HG03460 (cell line): ENCODE results near the gene PLBD2.

ENCODE experiments used
- ATAC-seq: cut with Tn5 transposase; IDR thresholded peaks from one replicate; pipeline ENCODE4 v1.9.1; 2021; ENCODE audit not compliant: unreplicated experiment

PLBD2 gene

DNA sequence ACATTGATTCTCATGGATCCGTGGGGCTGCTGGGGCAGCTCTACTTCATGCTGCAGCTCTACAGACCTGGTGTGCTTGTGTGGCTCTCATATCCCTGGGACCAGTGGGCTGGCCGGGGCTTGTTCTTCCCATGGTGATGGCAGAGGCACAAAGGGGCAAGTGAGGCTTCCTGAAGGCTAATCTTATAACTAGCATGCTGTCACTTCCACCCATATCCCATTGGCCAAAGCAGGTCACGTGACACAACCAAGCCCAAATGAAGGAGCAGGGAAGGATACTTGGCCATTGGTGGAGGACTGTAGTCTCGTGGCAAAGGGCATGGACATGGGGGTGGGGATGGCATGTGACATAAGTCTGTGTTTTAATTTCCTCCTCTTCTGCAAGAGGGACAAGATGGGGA, 9.9 kb downstream of the PLBD2 start:
- ATAC-seq, result no peak

DNA sequence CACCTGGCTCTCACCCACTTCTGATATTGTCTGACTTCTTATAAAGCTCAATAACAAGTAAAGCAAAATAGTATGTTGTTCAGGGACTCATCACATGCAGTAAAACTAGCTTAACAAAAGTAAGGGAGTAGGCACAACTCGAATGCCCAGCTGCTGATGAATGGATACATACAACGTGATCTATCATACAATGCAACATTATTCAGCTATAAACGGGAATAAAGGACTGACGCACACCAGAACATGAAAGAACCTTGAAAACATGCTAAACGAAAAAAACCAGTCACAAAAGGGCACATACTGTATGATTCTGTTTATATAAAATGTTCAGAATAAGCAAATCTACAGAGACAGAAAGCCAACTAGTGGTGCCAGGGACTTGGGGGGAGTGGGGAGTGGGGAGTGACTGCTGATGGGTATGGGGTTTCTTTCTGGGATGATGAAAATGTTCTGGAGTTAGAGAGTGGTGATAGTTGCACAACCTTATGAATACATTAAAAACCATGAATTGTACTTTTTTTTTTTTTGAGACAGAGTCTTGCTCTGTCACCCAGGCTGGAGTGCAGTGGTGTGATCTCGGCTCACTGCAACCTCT, 11.1 kb downstream of the PLBD2 start:
- ATAC-seq, result no peak

DNA sequence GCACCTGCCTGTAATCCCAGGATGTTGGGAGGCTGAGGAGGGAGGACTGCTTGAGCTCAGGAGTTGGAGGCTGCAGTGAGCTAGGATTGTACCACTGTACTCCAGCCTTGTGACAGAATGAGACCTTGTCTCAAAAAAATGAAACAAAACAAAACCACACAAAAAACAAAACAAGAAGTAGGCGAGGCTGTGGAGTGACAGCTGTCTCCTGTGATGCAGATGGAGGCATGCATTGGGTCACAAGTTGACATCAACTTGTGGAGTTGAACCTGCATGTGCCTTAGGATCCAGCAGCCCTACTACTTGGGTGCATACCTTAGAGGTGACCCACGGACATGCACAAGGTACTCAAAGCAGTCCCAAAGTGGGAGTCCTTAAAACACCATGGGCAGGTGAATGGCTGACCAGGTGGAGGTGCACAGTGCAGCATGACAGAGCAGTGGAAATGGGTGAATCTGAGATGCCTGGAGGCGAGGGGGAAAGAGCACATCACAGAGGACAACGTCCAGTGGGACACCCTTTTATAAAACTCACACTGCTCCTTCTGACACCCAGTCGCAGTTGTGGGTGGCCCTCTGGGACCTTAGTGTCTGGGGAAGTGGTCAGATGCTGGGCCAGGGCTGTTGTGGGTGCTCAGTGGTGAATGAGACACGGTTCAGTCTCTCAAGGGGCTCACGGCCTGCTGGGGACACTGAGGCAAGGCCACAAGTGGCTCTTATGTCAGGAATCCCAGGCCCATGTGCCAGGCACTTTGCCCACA, 12.7 kb downstream of the PLBD2 start:
- ATAC-seq, result no peak

DNA sequence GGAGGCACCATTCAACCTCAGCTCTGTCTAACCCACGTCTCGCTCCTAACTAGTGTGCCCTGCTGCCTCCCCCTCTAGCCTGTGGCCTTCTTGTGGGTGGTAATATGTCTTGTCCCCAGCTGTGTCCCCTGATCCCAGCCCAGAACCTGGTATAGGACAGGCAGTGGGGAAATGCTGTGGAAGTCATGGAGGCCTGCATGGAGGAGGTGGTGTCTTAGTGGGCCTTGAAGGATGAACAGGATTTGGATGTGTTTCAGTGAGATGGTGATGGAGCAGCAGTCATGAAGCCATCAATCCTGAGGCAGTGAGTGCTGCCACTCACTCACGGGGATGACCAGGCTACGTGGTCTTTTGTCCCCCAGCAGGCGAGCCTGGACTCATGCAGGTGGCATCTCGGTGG, 13.4 kb downstream of the PLBD2 start:
- ATAC-seq, result no peak

GRCh38 chr12:113372371-113372770, 14.0 kb downstream of the PLBD2 start:
- ATAC-seq, result no peak

DNA sequence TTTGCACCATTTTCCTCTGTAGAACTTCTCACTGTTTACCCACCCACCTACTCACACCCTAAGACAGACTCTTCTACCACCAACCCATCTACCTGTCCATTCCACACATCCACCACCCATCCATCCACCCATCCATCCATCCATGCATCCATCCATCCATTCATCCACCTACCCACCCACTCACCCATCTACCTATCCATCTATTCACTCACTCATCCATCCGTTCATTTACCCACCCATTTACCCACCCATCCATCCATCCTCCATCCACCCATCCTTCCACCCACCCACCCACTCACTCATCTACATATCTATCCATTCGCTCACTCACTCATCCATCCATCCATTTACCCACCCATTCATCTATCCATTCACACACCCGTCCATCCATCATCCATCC, 15.1 kb downstream of the PLBD2 start:
- no peak for ATAC-seq

- ATAC-seq, result no peak
Observed at GRCh38 chr12:113373969-113374368, 15.6 kb downstream of the PLBD2 start.

DNA sequence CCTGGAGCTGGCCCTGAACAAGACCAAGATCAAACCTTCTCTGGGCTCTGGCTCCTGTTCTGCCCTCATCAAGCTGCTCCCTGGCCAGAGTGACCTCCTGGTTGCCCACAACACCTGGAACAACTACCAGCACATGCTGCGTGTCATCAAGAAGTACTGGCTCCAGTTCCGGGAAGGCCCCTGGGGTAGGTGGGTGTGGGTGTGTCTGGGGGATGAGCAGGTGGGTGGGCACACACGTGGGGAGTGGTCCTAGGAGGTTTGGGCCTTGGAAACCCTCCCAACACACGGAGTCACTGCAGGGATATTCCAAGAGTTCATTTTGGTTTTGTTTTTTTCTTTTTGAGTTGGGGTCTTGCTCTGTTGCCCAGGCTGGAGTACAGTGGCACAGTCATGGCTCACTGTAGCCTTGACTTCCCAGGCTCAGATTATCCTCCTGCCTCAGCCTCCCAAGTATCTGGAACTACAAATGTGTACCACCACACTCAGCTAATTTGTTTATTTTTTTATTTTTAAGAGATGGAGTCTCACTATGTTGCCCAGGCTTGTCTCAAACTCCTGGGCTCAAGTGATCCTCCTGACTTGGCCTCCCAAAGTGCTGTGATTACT, 16.5 kb downstream of the PLBD2 start:
- ATAC-seq, result no peak

DNA sequence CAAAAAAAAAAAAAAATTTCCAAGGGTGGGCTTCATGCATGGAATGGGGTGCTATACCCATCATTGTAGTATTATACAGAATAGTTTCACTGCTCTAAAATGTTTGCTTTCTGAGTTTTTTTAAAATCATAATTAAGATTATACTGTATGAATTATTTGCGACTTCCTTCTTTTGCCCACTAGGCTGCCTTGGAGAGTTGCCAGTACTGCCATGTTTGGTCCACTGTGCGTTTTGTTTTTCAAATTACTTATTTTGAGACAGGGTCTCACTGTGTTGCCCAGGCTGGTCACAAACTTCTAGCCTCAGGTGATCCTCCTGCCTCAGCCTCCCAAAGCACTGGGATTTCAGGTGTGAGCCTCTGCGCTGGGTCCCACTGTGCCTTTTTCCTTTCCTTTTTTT, 19.9 kb downstream of the PLBD2 start:
- no peak for ATAC-seq

DNA sequence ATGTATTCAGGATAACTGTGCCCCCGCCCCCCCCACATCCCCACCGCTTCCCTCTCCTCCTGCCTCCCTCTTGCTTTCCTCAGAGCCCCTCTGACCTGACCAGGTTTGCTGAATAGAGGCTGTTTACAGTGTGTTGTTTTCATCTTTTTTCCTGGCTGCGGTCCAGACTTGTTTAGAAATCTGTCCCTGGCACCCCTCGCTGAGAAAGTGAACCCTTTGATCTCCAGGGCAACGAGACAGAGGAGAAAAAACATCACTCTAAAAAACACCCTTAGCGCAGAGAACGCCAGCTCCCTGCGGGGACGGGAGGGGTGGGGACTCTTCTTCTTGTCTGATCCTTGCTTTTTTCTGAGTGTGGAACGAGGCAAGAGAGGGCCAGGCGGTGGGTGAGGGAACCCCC, 22.8 kb downstream of the PLBD2 start:
- ATAC-seq, result no peak

- no peak for ATAC-seq
Observed at GRCh38 chr12:113382206-113382605, 23.8 kb downstream of the PLBD2 start.

GRCh38 chr12:113384778-113385177, 26.4 kb downstream of the PLBD2 start:
- ATAC-seq, result no peak

DNA sequence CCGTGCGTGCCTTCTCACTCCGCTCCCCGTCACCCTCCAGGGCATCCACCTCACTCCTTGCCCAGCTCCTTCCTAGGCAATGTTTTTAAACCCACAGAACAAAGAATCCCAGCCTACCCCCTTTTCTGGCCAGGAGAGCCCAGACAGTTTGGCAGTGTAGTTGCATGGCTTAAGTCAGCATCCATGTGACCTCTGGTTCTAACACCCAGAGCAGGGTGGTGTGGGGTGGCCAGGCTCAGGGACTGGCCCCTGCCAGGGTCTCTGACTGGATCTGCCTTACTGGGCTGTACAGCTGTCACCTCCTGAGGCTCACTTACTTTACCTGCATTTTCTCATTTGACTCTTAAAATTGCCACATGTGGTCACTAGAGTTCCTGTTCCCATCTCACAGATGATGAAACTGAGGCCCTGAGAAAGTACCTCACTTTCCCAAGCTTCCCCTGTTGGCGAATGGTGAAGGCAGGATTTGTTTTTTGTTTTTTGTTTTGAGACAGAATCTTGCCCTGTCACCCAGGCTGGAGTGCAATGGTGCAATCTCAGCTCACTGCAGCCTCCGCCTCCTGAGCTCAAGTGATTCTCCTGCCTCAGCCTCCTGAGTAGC, 27.0 kb downstream of the PLBD2 start:
- no peak for ATAC-seq

- ATAC-seq, result no peak
Observed at GRCh38 chr12:113386866-113387566, 28.6 kb downstream of the PLBD2 start.

DNA sequence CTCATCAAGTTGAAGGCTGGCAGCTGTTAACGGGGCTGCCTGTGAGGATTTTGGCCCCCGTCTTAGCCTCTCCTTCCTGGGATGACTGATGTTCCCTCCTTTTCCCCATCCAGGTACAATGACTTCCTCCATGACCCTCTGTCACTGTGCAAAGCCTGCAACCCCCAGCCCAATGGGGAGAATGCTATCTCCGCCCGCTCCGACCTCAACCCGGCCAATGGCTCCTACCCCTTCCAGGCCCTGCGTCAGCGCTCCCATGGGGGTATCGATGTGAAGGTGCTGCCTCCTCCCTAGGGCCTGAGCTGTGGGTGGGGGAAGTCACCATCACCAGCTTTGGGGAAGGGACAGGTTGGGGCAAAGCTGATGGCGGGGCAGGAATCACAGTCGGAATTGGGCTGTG, 29.2 kb downstream of the PLBD2 start:
- ATAC-seq, result no peak

GRCh38 chr12:113388351-113388750, 30.0 kb downstream of the PLBD2 start:
- no peak for ATAC-seq

- ATAC-seq, result no peak
Observed at GRCh38 chr12:113390064-113391043, 32.0 kb downstream of the PLBD2 start.

DNA sequence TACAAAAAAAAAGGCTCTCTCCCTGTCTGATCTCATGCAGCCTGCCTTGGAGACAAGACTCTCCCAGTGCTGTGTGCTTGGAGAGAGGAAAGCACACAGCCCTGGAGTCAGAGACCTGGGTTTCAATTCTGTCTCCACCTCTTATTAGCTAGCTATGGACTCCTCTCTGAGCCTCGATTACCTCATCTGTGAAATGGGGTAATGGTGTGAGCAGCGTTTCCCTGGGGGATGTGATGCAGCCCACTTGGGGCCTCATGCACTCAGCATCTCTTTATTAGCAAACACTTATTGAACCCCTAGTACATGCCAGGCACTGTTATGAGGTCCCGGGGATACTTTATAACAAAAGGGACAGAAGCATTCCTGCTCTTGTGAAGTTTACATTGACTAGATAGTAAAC, 32.8 kb downstream of the PLBD2 start:
- ATAC-seq, result no peak

- ATAC-seq, result no peak
Observed at GRCh38 chr12:113391650-113392337, 33.4 kb downstream of the PLBD2 start.

DNA sequence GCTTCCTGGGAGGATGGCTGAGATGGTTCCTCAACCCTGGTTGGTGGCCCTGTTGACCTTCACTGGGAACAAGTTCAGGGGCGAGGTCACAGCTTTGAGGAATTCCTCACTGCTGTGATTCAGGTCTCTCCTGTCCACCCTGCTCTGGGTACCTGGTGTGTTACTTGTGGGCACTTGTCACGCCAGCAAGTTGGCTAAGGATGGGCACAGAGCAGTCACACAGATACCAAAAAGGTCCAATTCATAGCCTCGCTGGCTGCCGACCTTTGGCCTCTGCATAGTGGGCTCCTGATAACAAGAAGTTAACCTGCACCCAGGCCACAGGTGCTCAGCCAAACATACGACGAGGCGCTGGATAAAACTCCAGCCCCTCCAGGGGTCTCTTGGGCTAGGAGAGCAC, 34.1 kb downstream of the PLBD2 start:
- ATAC-seq, result no peak
